Adipose tissue (tissue), 3 donors: ENCODE results near the gene TBC1D13. TPM values are rescaled to one million over a fixed set of nuclear protein-coding genes. Genes with fewer than 3 reads are reported as not detected.
"Not testable (repeated sequence)": the region's sequence is repeated elsewhere in the genome, so short reads cannot be mapped to it uniquely, and the experiment has no call there.

Experiments used
- H3K27ac ChIP-seq: one replicate; pipeline ENCODE4 v1.5.1; 2013; ENCODE audit warnings: low read depth, low read length
- WGBS, 3 donors: extraction: QIAGEN DNeasy Blood & Tissue Kit; methylation state at CpG; one replicate each; pipeline ENCODE4 v1.1.7; 2013; 5-methylcytosine and 5-hydroxymethylcytosine counted together
- polyA plus RNA-seq, 3 donors: library from polyadenylated mRNA; stranded (reverse); fragments of 200-250 nt; gene quantifications; one replicate each; pipeline ENCODE4 v1.2.3, GENCODE V29; 2013
- donor health status: healthy with polysubstance abuse.
- donor health status: Bipolar disorder and iron deficiency.
- donor health status: healthy.

Gene TBC1D13
- polyA plus RNA-seq, 3 donors, result 14.2 to 19.1 (median 16.2) TPM

DNA sequence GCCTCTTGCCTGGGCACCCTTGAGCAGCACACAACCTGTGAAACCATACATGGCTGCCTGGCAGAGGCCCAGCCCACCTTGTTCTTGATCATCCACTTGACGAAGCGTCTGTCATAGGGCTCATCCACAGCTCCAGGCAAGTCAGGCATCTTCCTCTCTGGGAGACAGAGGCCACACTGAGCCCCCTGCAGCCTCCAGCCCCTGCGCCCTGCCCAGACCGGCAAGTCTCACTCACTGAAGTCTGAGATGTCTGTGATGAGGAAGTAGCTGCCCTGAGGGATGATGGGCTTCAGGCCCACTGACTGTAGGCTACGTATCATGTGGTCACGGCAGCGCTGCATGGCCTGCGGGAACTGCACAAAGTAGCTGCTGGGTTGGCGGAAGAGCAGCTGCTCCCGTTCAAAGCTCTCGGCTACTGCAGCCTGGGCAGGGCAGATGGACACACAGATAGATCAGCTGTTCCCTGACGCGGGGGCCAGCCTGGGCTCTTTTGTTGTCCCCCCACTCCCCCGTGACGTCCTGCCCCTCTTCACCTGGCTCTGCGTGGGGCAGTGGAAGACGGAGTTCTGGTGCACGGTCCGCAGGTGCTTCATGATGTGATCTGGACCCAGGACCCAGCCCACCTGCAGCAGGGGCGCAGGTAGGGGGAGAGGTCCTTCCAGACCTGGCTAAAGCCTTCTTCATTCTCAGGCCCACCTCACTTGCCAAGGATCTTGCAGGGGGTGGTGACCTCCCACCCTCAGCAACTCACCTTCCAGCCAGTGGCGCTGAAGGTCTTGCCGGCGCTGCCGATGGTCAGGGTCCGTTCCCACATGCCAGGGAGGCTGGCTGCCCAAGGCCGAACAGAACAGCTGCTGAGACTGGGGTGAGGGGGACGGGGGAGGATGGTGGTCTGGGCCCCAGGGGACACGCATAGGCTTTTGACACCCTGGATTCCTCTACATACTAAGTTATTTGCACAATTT lies 48.5 kb downstream of the TBC1D13 start:
- no peak overlapping the region for H3K27ac ChIP-seq
- 92 to 95% (median 95%) methylated on average over 28 of the region's 28 CpGs for WGBS, 3 donors

GRCh38 chr9:128836509-128837145 lies 49.6 kb downstream of the TBC1D13 start:
- H3K27ac ChIP-seq, result no peak overlapping the region
- 91 to 95% (median 92%) methylated on average over 14 of the region's 14 CpGs for WGBS, 3 donors

DNA sequence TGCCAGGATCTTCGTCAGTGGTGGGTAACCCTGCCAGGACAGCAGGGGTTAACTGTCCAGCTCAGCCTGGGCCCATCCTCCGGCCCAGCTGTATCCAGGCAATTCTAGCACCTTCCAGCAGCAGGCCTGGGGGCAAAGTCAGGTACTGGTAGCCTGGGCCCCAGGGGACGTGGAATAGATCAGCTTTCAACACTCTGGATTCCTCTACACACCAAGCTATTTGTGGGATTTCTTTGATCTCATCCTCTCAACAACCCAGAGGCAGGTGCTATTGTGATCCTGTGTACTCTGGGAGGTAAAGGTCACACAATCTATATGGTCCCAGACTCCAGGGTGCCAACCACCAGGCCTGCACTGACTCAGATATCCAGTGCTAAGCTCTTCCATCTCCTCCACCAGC lies 51.3 kb downstream of the TBC1D13 start:
- H3K27ac ChIP-seq, result no peak overlapping the region
- WGBS, 3 donors, result 79 to 86% (median 84%) methylated on average over 3 of the region's 3 CpGs

DNA sequence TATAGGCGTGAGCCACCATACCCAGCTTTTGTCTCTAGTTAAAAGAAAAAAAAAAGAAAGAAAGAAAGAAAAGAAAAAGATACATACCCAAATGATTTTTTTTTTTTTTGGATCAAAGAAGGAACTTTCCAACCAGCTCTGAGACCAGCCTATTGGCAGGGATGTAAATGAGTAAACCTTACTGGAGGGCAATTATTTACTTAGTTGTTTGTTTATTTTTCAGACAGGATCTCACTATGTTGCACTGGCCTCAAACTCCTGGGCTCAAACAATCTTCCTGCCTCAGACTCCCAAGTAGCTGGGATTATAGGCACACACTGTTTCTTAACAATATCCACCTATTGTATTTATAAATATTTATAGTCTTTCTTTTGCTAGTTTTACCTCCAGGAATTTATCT lies 53.5 kb downstream of the TBC1D13 start:
- no peak overlapping the region for H3K27ac ChIP-seq
- 94 to 100% (median 100%) methylated on average over 1 of the region's 1 CpG for WGBS, 3 donors

GRCh38 chr9:128841694-128842492 lies 54.8 kb downstream of the TBC1D13 start:
- H3K27ac ChIP-seq, result no peak overlapping the region
- 90 to 92% (median 91%) methylated on average over 12 of the region's 12 CpGs for WGBS, 3 donors

GRCh38 chr9:128843171-128843570 lies 56.1 kb downstream of the TBC1D13 start:
- 93 to 95% (median 94%) methylated on average over 7 of the region's 7 CpGs for WGBS, 3 donors

GRCh38 chr9:128845186-128845931 lies 58.3 kb downstream of the TBC1D13 start:
- no peak overlapping the region for H3K27ac ChIP-seq
- 57 to 87% (median 80%) methylated on average over 12 to 13 of the region's 13 CpGs for WGBS, 3 donors

More at GRCh38 chr9:128843171-128843570, 56.1 kb downstream of the TBC1D13 start:
- H3K27ac ChIP-seq, result not testable (repeated sequence)

- no peak overlapping the region for H3K27ac ChIP-seq
- 94 to 98% (median 95%) methylated on average over 3 of the region's 3 CpGs for WGBS, 3 donors
These were observed 59.6 kb downstream of the TBC1D13 start for GRCh38 chr9:128846680-128847030.

- WGBS, 3 donors, result 96 to 97% (median 96%) methylated on average over 1 of the region's 1 CpG
These were observed 60.8 kb downstream of the TBC1D13 start for GRCh38 chr9:128847803-128848202.

DNA sequence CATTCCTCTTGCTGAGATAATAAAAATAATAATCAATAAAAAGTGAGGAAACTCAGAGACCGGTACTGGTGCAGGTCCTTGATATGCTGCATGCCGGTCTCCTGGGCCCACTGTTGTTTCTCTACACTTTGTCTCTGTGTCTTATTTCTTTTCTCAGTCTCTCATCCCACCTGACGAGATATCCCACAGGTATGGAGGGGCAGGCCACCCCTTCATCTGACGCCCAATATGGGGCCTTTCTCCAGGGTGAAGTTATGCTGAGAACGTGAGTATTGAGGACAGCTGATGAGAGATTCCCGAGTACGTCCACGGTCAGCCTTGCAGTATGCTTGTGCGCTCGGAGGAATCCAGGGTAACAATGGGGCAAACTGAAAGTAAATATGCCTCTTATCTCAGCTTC lies 64.0 kb downstream of the TBC1D13 start:
- H3K27ac ChIP-seq, result not testable (repeated sequence)
- 88 to 93% (median 92%) methylated on average over 10 of the region's 10 CpGs for WGBS, 3 donors

More at GRCh38 chr9:128847803-128848202, 60.8 kb downstream of the TBC1D13 start:
- no peak overlapping the region for H3K27ac ChIP-seq

DNA sequence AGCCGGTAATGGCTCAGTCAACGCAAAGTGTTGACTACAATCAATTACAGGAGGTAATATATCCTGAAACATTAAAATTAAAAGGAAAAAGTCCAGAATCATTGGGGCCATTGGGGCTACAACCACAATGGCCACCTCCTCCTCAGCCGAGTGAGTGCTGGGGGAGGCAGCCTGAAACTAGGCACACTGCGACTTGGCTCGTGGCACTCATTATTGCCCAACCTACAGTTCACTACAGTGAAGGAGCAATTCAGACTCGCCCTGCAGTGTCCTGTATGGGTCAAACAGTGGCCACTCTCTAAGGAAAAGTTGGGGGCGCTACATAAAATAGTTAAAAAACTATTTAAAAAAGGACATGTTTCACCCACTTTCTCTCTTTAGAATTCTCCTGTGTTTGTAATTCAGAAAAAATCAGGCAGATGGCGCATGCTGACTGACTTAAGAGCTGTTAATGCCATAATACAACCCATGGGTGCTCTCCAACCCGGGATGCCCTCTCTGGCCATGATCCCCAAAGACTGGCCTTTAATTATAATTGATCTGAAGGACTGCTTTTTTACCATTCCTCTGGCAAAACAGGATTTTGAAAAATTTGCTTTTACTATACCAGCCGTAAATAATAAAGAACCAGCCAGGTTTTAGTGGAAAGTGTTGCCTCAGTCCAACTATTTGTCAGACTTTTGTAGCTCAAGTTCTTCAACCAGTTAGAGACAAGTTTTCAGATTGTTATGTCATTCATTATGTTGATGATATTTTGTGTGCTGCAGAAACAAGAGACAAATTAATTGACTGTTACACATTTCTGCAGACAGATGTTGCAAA lies 64.9 kb downstream of the TBC1D13 start:
- not testable (repeated sequence) for H3K27ac ChIP-seq
- WGBS, 3 donors, result 67 to 81% (median 75%) methylated on average over 10 of the region's 10 CpGs

DNA sequence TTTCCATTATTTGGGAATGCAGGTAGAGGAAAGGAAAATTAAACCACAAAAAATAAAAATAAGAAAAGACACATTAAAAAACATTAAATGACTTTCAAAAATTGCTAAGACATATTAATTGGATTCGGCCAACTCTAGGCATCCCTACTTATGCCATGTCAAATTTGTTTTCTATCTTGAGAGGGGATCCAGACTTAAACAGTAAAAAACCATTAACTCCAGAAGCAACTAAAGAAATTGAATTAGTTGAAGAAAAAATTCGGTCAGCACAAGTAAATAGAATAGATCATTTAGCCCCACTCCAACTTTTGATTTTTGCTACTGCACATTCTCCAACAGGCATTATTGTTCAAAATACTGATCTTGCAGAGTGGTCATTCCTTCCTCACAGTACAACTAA lies 65.6 kb downstream of the TBC1D13 start:
- H3K27ac ChIP-seq, result not testable (repeated sequence)
- 72 to 88% (median 84%) methylated on average over 2 of the region's 2 CpGs for WGBS, 3 donors

DNA sequence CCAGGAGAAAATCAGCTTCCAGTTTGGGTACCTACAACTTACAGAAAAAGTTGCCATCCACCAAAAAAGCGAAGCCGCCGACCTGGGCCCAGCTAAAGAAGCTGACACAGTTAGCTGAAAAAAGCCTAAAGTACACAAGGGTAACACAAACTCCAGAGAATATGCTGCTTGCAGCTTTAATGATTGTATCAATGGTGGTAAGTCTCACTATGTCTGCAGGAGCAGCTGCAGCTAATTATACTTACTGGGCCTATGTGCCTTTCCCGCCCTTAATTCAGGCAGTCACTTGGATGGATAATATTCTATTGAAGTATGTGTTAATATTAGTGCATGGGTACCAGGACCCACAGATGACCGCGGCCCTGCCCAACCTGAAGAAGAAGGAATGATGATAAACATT lies 67.4 kb downstream of the TBC1D13 start:
- 90 to 97% (median 96%) methylated on average over 6 of the region's 6 CpGs for WGBS, 3 donors
- H3K27ac ChIP-seq, result not testable (repeated sequence)

DNA sequence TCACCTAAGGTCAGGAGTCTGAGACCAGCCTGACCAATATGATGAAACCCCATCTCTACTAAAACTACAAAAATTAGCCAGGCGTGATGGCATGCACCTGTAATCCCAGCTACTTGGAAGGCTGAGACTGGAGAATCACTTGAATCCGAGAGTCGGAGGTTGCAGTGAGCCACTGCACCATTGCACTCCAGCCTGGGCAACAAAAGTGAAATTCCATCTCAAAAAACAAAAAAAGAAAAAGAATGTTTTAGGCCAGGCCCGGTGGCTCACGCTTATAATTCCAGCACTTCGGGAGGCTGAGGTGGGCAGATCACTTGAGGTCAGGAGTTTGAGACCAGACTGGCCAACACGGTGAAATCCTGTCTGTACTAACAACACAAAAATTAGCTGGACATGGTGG lies 71.4 kb downstream of the TBC1D13 start:
- 92 to 96% (median 95%) methylated on average over 7 of the region's 7 CpGs for WGBS, 3 donors
- H3K27ac ChIP-seq, result not testable (repeated sequence)
